ELR (cell line): ENCODE measurements around the gene GPC2.

Source experiments
- DNase-seq: peaks from one replicate; pipeline ENCODE4 v3.0.0-alpha.2; 2015; ENCODE audit warnings: low read depth

The GPC2 gene

GRCh38 chr7:100169147-100169850 lies 7.9 kb downstream of the GPC2 start:
- DNase-seq = no peak

GRCh38 chr7:100167912-100168323 lies 9.3 kb downstream of the GPC2 start:
- no peak for DNase-seq

- DNase-seq = no peak
These were observed 9.9 kb downstream of the GPC2 start for GRCh38 chr7:100166970-100167911.

- DNase-seq = no peak
These were observed 10.8 kb downstream of the GPC2 start for GRCh38 chr7:100166317-100166940.

GRCh38 chr7:100163871-100164270 lies 13.3 kb downstream of the GPC2 start:
- DNase-seq = no peak

- DNase-seq = peak; percentile 46
These were observed 14.1 kb downstream of the GPC2 start for GRCh38 chr7:100163006-100163531.

- no peak for DNase-seq
These were observed 17.1 kb downstream of the GPC2 start for GRCh38 chr7:100160067-100160466.

GRCh38 chr7:100159099-100159623 lies 18.0 kb downstream of the GPC2 start:
- DNase-seq = peak; percentile 45

- DNase-seq = peak; percentile 83
These were observed 18.7 kb downstream of the GPC2 start, which contains the start of gene TRAPPC14 for GRCh38 chr7:100158229-100159098. TSS of gene TRAPPC14 (minus strand) at chr7:100158723. CDS start at chr7:100158499, 224 bp downstream.

- DNase-seq = peak; percentile 82
These were observed 19.6 kb downstream of the GPC2 start for GRCh38 chr7:100157334-100158228.

- no peak for DNase-seq
These were observed 20.2 kb downstream of the GPC2 start for GRCh38 chr7:100157069-100157333.

- DNase-seq = no peak
These were observed 20.7 kb downstream of the GPC2 start for GRCh38 chr7:100156331-100157068.

GRCh38 chr7:100155553-100156317 lies 21.4 kb downstream of the GPC2 start:
- no peak for DNase-seq

- no peak for DNase-seq
These were observed 22.3 kb downstream of the GPC2 start for GRCh38 chr7:100154651-100155491.

GRCh38 chr7:100153708-100154535 lies 23.3 kb downstream of the GPC2 start:
- no peak for DNase-seq

- no peak for DNase-seq
These were observed 24.1 kb downstream of the GPC2 start for GRCh38 chr7:100152937-100153666.
